GM23338 (cell line): ENCODE measurements around the gene PINK1. TPM values are rescaled to one million over a fixed set of nuclear protein-coding genes. Genes with fewer than 3 reads are reported as not detected.

Source experiments
- EZH2 ChIP-seq: fragments of 200-600 bp; sonication (generic); IDR thresholded peaks from one replicate; pipeline ENCODE4 v1.8.0; 2017; ENCODE audit warnings: antibody characterized with exemption, mild to moderate bottlenecking, low read depth; ENCODE audit not compliant: unreplicated experiment
- NANOG ChIP-seq: IDR thresholded peaks from 2 replicates; pipeline ENCODE4 v1.6.1; 2016; ENCODE audit warnings: antibody characterized with exemption, borderline replicate concordance
- POLR2AphosphoS5 ChIP-seq: IDR thresholded peaks from 2 replicates; pipeline ENCODE4 v1.6.1; 2016; ENCODE audit warnings: antibody characterized with exemption, low read depth
- REST ChIP-seq: IDR thresholded peaks from one replicate; pipeline ENCODE4 v1.6.1; 2018; ENCODE audit warnings: antibody characterized with exemption; ENCODE audit not compliant: unreplicated experiment
- STAT1 ChIP-seq: IDR thresholded peaks from one replicate; pipeline ENCODE4 v1.6.1; 2016; ENCODE audit warnings: antibody characterized with exemption; ENCODE audit not compliant: unreplicated experiment
- ZNF114 ChIP-seq: fragments of 250-450 bp; sonication (Bioruptor Pico); IDR thresholded peaks from 2 replicates; pipeline ENCODE4 v1.5.0; 2020; ENCODE audit warnings: mild to moderate bottlenecking, moderate library complexity
- ZNF331 ChIP-seq: fragments of 250-450 bp; sonication (Bioruptor Pico); IDR thresholded peaks from 2 replicates; pipeline ENCODE4 v1.5.0; 2020; ENCODE audit warnings: low read depth, mild to moderate bottlenecking, moderate library complexity
- polyA plus RNA-seq: library from polyadenylated mRNA; unstranded; fragments of >200 nt; fragmentation: Nextera tagmentation; extraction: Ambion mirVana; gene quantifications from 2 replicates; pipeline ENCODE4 v1.2.1, GENCODE V29; 2016
- total RNA-seq: library from RNA; depleted of rRNA; stranded (reverse); fragments of >200 nt; shearing (Covaris generic); gene quantifications from 2 replicates; pipeline ENCODE4 v1.2.3, GENCODE V29; 2014
- TF ChIP-seq, protein P1 (sequence below): fragments of 250-450 bp; sonication (Bioruptor Pico); IDR thresholded peaks from 2 replicates; pipeline ENCODE4 v1.5.0; 2020; ENCODE audit warnings: mild to moderate bottlenecking, moderate library complexity
- TF ChIP-seq, protein P2 (sequence below): IDR thresholded peaks from 2 replicates; pipeline ENCODE4 v1.6.1; 2016; ENCODE audit warnings: antibody characterized with exemption

PINK1 gene
- total and polyA plus RNA-seq, 2 experiments from 2014 or later: 20.8 to 42.7 TPM

DNA sequence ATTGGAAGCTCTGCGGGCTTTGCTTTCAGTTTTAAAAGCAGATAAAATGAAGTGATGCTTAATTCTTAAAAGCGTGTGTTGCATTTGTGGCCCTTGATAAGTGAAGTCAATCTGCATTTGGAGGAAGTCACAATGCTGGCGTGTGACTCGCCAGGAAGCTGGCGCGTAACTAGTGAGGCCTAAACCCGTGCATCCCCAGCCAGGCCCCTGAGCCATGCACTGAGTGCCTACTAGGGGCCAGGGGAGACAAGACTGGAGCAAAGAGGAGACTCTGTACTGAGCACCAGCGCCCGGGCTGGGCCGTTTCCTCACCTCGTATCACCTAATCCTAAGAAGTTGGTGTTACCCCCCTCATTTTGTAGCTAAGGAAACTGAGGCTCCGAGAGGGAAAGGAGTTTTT lies 32.5 kb downstream of the PINK1 start (continued):
- TF ChIP-seq, protein P1, sequence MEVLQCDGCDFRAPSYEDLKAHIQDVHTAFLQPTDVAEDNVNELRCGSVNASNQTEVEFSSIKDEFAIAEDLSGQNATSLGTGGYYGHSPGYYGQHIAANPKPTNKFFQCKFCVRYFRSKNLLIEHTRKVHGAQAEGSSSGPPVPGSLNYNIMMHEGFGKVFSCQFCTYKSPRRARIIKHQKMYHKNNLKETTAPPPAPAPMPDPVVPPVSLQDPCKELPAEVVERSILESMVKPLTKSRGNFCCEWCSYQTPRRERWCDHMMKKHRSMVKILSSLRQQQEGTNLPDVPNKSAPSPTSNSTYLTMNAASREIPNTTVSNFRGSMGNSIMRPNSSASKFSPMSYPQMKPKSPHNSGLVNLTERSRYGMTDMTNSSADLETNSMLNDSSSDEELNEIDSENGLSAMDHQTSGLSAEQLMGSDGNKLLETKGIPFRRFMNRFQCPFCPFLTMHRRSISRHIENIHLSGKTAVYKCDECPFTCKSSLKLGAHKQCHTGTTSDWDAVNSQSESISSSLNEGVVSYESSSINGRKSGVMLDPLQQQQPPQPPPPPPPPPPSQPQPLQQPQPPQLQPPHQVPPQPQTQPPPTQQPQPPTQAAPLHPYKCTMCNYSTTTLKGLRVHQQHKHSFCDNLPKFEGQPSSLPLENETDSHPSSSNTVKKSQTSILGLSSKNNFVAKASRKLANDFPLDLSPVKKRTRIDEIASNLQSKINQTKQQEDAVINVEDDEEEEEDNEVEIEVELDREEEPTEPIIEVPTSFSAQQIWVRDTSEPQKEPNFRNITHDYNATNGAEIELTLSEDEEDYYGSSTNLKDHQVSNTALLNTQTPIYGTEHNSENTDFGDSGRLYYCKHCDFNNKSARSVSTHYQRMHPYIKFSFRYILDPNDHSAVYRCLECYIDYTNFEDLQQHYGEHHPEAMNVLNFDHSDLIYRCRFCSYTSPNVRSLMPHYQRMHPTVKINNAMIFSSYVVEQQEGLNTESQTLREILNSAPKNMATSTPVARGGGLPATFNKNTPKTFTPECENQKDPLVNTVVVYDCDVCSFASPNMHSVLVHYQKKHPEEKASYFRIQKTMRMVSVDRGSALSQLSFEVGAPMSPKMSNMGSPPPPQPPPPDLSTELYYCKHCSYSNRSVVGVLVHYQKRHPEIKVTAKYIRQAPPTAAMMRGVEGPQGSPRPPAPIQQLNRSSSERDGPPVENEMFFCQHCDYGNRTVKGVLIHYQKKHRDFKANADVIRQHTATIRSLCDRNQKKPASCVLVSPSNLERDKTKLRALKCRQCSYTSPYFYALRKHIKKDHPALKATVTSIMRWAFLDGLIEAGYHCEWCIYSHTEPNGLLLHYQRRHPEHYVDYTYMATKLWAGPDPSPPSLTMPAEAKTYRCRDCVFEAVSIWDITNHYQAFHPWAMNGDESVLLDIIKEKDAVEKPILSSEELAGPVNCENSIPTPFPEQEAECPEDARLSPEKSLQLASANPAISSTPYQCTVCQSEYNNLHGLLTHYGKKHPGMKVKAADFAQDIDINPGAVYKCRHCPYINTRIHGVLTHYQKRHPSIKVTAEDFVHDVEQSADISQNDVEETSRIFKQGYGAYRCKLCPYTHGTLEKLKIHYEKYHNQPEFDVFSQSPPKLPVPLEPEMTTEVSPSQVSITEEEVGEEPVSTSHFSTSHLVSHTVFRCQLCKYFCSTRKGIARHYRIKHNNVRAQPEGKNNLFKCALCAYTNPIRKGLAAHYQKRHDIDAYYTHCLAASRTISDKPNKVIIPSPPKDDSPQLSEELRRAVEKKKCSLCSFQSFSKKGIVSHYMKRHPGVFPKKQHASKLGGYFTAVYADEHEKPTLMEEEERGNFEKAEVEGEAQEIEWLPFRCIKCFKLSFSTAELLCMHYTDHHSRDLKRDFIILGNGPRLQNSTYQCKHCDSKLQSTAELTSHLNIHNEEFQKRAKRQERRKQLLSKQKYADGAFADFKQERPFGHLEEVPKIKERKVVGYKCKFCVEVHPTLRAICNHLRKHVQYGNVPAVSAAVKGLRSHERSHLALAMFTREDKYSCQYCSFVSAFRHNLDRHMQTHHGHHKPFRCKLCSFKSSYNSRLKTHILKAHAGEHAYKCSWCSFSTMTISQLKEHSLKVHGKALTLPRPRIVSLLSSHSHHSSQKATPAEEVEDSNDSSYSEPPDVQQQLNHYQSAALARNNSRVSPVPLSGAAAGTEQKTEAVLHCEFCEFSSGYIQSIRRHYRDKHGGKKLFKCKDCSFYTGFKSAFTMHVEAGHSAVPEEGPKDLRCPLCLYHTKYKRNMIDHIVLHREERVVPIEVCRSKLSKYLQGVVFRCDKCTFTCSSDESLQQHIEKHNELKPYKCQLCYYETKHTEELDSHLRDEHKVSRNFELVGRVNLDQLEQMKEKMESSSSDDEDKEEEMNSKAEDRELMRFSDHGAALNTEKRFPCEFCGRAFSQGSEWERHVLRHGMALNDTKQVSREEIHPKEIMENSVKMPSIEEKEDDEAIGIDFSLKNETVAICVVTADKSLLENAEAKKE (CRISPR knock-in tag): no peak
- TF ChIP-seq EZH2: no peak
- no peak for TF ChIP-seq ZNF331
- TF ChIP-seq REST: no peak
- TF ChIP-seq STAT1: no peak
- TF ChIP-seq, protein P2, sequence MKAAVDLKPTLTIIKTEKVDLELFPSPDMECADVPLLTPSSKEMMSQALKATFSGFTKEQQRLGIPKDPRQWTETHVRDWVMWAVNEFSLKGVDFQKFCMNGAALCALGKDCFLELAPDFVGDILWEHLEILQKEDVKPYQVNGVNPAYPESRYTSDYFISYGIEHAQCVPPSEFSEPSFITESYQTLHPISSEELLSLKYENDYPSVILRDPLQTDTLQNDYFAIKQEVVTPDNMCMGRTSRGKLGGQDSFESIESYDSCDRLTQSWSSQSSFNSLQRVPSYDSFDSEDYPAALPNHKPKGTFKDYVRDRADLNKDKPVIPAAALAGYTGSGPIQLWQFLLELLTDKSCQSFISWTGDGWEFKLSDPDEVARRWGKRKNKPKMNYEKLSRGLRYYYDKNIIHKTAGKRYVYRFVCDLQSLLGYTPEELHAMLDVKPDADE: no peak
- no peak for TF ChIP-seq NANOG
- no peak for TF ChIP-seq ZNF114
- TF ChIP-seq POLR2AphosphoS5: no peak
